Ascending aorta (tissue), 2 donors: Measurements from ENCODE around the gene SCYL3. TPM values are rescaled to one million over a fixed set of nuclear protein-coding genes. Genes with fewer than 3 reads are reported as not detected.

Experiments used
- DNase-seq, 2 donors: peaks; one replicate each; pipeline ENCODE4 v3.0.0-alpha.2; 2019; ENCODE audit warnings: low spot score in 2 of 2
- H3K27ac ChIP-seq, 2 donors: fragments of 200-600 bp; sonication (generic); one replicate each; pipeline ENCODE4 v1.5.1; 2016 to 2017; ENCODE audit warnings: mild to moderate bottlenecking in 1 of 2
- H3K27me3 ChIP-seq: fragments of 200-600 bp; sonication (generic); one replicate; pipeline ENCODE4 v1.5.1; 2017
- H3K36me3 ChIP-seq, 2 donors: fragments of 200-600 bp; sonication (generic); one replicate each; pipeline ENCODE4 v1.5.1; 2016
- H3K4me1 ChIP-seq, 2 donors: fragments of 200-600 bp; sonication (generic); one replicate each; pipeline ENCODE4 v1.5.1; 2016 to 2017; ENCODE audit warnings: mild to moderate bottlenecking in 1 of 2
- H3K4me3 ChIP-seq, 2 donors: fragments of 200-600 bp; sonication (generic); one replicate each; pipeline ENCODE4 v1.5.1; 2016 to 2017; ENCODE audit warnings: mild to moderate bottlenecking in 1 of 2
- H3K9me3 ChIP-seq, 2 donors: fragments of 200-600 bp; sonication (generic); one replicate each; pipeline ENCODE4 v1.5.1; 2016
- CTCF ChIP-seq, 3 experiments: fragments of 200-600 bp in 2 of 3; fragments of 450-650 bp in 1 of 3; sonication (generic) in 2 of 3; IDR thresholded peaks; one replicate each; pipeline ENCODE4 v1.5.1; 2016 to 2019; ENCODE audit warnings: antibody characterized with exemption in 3 of 3, mild to moderate bottlenecking in 1 of 3, moderate library complexity in 1 of 3
- intact Hi-C: fragments of 100-400 bp; cut with DNase I; formaldehyde crosslinking; loops from one replicate; pipeline ENCODE4 v1.15.1; 2023
- total RNA-seq: library from RNA; depleted of rRNA; stranded (reverse); fragments of >200 nt; gene quantifications from one replicate; pipeline ENCODE4 v1.1.0, GENCODE V29; 2016

Gene SCYL3
- total RNA-seq, 1 donor from 2014 or later = 0.96 TPM

DNA sequence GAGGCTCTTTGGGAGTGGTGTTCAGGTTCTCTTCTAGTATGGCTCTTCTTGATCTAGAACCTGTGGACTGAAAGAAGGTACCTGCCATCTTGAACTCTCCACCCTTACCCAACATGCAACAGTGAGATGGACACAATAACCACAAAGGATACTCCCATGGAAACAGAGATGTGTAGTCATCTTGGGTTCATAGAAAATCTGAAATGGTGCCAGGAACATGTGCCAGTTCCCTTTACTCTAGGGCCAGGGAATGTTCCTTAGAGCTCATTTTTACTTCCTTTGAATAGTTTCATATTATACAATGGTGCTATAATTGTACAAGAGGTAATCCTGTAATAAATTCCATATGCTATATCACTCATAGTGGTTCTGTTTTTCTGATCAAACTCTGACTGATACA, 13.2 kb upstream of the SCYL3 start:
- H3K27me3 ChIP-seq = no peaks in the 10 kb centered on the region
- no peak for TF ChIP-seq CTCF (IDR thresholded peaks at IDR 0.05)
- no peaks in the 10 kb centered on the region for H3K9me3 ChIP-seq
- DNase-seq = no peak
- intact Hi-C loops = no loop called here
- H3K4me3 ChIP-seq = no peak overlapping the region
- H3K27ac ChIP-seq = no peak overlapping the region
- H3K4me1 ChIP-seq = no peaks in the 10 kb centered on the region
- H3K36me3 ChIP-seq = no peaks in the 10 kb centered on the region

DNA sequence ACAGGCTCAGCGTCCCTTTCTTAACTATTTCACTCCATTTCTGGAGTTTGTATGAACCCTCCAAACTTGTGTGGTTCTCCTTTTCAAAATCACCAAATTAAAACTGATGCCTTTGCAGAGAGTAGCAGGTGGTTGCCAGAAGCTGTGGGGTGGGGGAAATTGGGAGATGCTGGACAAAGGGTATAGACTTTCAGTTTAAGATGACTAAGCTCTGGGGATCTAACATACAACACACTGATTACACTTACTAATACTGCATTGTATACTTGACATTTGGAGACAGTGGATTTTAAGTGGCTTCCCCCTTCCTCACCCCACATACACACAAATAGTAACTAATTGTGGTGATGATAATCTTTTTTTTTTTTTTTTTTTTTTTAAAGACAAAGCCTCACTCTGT, 11.1 kb upstream of the SCYL3 start:
- no peak for TF ChIP-seq CTCF (IDR thresholded peaks at IDR 0.05)
- Histone ChIP-seq H3K4me3 (no peak overlapping the region), H3K9me3 (no peaks in the 10 kb centered on the region), H3K4me1 (no peaks in the 10 kb centered on the region), H3K36me3 (no peaks in the 10 kb centered on the region), H3K27me3 (no peaks in the 10 kb centered on the region), H3K27ac (no peak overlapping the region)
- intact Hi-C loops = no loop called here
- DNase-seq = no peak

- no peaks in the 10 kb centered on the region for H3K9me3 ChIP-seq
- H3K27ac ChIP-seq = no peak overlapping the region
- DNase-seq = no peak
- H3K4me3 ChIP-seq = no peak overlapping the region
- no peak for TF ChIP-seq CTCF (IDR thresholded peaks at IDR 0.05)
- intact Hi-C loops = no loop called here
- no peaks in the 10 kb centered on the region for H3K4me1 ChIP-seq
- H3K27me3 ChIP-seq = no peaks in the 10 kb centered on the region
- no peaks in the 10 kb centered on the region for H3K36me3 ChIP-seq
These were observed 9.1 kb upstream of the SCYL3 start for GRCh38 chr1:169902751-169903150.

GRCh38 chr1:169901115-169901514, 7.4 kb upstream of the SCYL3 start:
- intact Hi-C loops = no loop called here
- Histone ChIP-seq H3K27me3 (no peaks in the 10 kb centered on the region), H3K9me3 (no peaks in the 10 kb centered on the region), H3K27ac (no peak overlapping the region), H3K4me3 (no peak overlapping the region), H3K4me1 (no peaks in the 10 kb centered on the region), H3K36me3 (no peaks in the 10 kb centered on the region)
- no peak for TF ChIP-seq CTCF (IDR thresholded peaks at IDR 0.05)
- no peak for DNase-seq

GRCh38 chr1:169900571-169900970, 6.9 kb upstream of the SCYL3 start:
- H3K36me3 ChIP-seq = no peaks in the 10 kb centered on the region
- H3K4me1 ChIP-seq = no peaks in the 10 kb centered on the region
- DNase-seq = no peak
- no peaks in the 10 kb centered on the region for H3K27me3 ChIP-seq
- no peak overlapping the region for H3K4me3 ChIP-seq
- intact Hi-C loops = no loop called here
- H3K9me3 ChIP-seq = no peaks in the 10 kb centered on the region
- TF ChIP-seq CTCF (IDR thresholded peaks at IDR 0.05) = no peak
- H3K27ac ChIP-seq = no peak overlapping the region

- no peak for TF ChIP-seq CTCF (IDR thresholded peaks at IDR 0.05)
- no peak overlapping the region for H3K27ac ChIP-seq
- H3K9me3 ChIP-seq = no peaks in the 10 kb centered on the region
- no peak overlapping the region for H3K4me3 ChIP-seq
- no peaks in the 10 kb centered on the region for H3K4me1 ChIP-seq
- H3K27me3 ChIP-seq = no peaks in the 10 kb centered on the region
- no peaks in the 10 kb centered on the region for H3K36me3 ChIP-seq
- intact Hi-C loops = no loop called here
- no peak for DNase-seq
These were observed 6.0 kb upstream of the SCYL3 start for GRCh38 chr1:169899519-169900217.
